Spleen (tissue), 11 donors: Measurements from ENCODE around the gene TREM1. TPM values are rescaled to one million over a fixed set of nuclear protein-coding genes. Genes with fewer than 3 reads are reported as not detected.

Source experiments
- DNase-seq: peaks from one replicate; pipeline ENCODE4 v3.0.0-alpha.2; 2020
- H3K27ac ChIP-seq, 8 donors: fragments of 200-600 bp; sonication (generic) in 7 of 8; 1 replicate in 4 of 8; 2 replicates in 4 of 8; pipeline versions ENCODE4 v1.5.0 to v1.8.0; 2016 to 2021; ENCODE audit warnings: inconsistent platforms in 4 of 8, mild to moderate bottlenecking in 4 of 8, moderate library complexity in 1 of 8
- H3K27me3 ChIP-seq, 7 donors: fragments of 200-600 bp; sonication (generic) in 6 of 7; replicated peaks in 1 of 7; 1 replicate in 4 of 7; 2 replicates in 3 of 7; pipeline versions ENCODE4 v1.5.0 to v1.8.0; 2016 to 2021; ENCODE audit warnings: inconsistent platforms in 3 of 7, mild to moderate bottlenecking in 1 of 7
- H3K36me3 ChIP-seq, 6 donors: fragments of 200-600 bp; sonication (generic) in 5 of 6; 1 replicate in 4 of 6; 2 replicates in 2 of 6; pipeline versions ENCODE4 v1.5.0 to v1.8.0; 2016 to 2021; ENCODE audit warnings: inconsistent platforms in 2 of 6
- H3K4me1 ChIP-seq, 6 donors: fragments of 200-600 bp; sonication (generic) in 5 of 6; 1 replicate in 3 of 6; 2 replicates in 3 of 6; pipeline versions ENCODE4 v1.5.0 to v1.8.0; 2016 to 2021; ENCODE audit warnings: inconsistent platforms in 3 of 6
- H3K4me3 ChIP-seq, 8 donors: fragments of 200-600 bp; sonication (generic) in 7 of 8; 1 replicate in 4 of 8; 2 replicates in 4 of 8; pipeline versions ENCODE4 v1.5.0 to v1.8.0; 2016 to 2021; ENCODE audit warnings: inconsistent platforms in 4 of 8, mild to moderate bottlenecking in 4 of 8, moderate library complexity in 2 of 8
- H3K9me3 ChIP-seq, 8 donors: fragments of 200-600 bp; sonication (generic) in 7 of 8; 1 replicate in 4 of 8; 2 replicates in 4 of 8; pipeline versions ENCODE4 v1.5.0 to v1.8.0; 2016 to 2021; ENCODE audit warnings: inconsistent platforms in 4 of 8
- POLR2A ChIP-seq, 3 donors: fragments of 450-650 bp; IDR thresholded peaks; one replicate each; pipeline ENCODE4 v1.5.1; 2017; ENCODE audit warnings: antibody characterized with exemption in 3 of 3, mild to moderate bottlenecking in 1 of 3
- POLR2AphosphoS5 ChIP-seq, 3 donors: sonication (generic); formaldehyde crosslinking; IDR thresholded peaks; one replicate each; pipeline ENCODE4 v1.5.1; 2017; ENCODE audit warnings: antibody characterized with exemption in 3 of 3
- WGBS, 5 donors: extraction: QIAGEN DNeasy Blood & Tissue Kit in 3 of 5; methylation state at CpG; one replicate each; pipeline versions ENCODE4 v1.1.5 to v1.1.7; 2013 to 2018; 5-methylcytosine and 5-hydroxymethylcytosine counted together
- intact Hi-C: fragments of 100-400 bp; cut with DNase I; formaldehyde crosslinking; loops from one replicate; pipeline ENCODE4 v1.15.0; 2023; ENCODE audit warnings: low total_unique reads
- polyA plus RNA-seq, 3 donors: library from polyadenylated mRNA; stranded (reverse); fragments of 200-250 nt; gene quantifications; one replicate each; pipeline ENCODE4 v1.2.1, GENCODE V29; 2013
- total RNA-seq, 7 donors: library from RNA; depleted of rRNA in 3 of 7; stranded (reverse); fragments of >200 nt in 3 of 7; fragmentation: NEBNext Ultra II Directional in 4 of 7; extraction: Animal tissue kit (Norgen Biotek cat#: 25700) in 4 of 7; gene quantifications; one replicate each; pipeline versions ENCODE4 v1.1.0 to v1.2.1, GENCODE V29; 2016 to 2021
- TF ChIP-seq, protein P1 (sequence below), 11 experiments: fragments of 200-600 bp in 7 of 11; fragments of 450-650 bp in 4 of 11; sonication (generic) in 4 of 11; IDR thresholded peaks in 8 of 11; conservative IDR thresholded peaks in 3 of 11; 1 replicate in 7 of 11; 2 replicates in 4 of 11; pipeline versions ENCODE4 v1.4.0 to v1.8.0; 2016 to 2021; ENCODE audit warnings: antibody characterized with exemption in 11 of 11, inconsistent platforms in 4 of 11, mild to moderate bottlenecking in 1 of 11
- donor health status: healthy with polysubstance abuse.
- donor health status: DM: no; HTN: no; CAD: no; lungs with moderate emphysema.
- donor health status: DM: no; HTN: no; CAD: no.
- donor health status: Bipolar disorder and iron deficiency.
- donor health status: healthy.
- donor health status: DM: no; HTN: no; CAD: no.
- donor health status: DM: yes; HTN: yes; CAD: no.

TREM1 gene
- total and polyA plus RNA-seq, 10 donors, result 0.64 to 51.9 (median 19.5) TPM

DNA sequence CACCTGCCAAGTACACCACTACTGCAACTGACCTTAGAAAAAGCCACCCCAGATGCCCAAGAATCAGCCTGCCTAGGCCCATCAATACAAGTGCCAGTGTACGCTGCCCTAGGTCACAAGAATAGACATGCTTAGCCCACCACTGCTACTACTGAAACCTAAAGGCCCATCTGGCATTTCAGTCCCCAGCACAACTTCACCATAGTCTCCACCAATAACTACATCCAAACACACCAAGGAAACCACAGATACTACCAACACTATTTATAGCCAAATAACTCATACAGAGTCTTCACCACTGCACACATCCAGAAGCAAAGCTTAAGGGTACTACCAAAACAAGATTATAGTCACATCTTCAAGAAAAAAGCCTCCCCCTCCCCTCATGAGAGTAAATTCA is 30.1 kb downstream of the TREM1 start:
- no peak for DNase-seq
- Histone ChIP-seq H3K4me3 (no peak overlapping the region), H3K9me3 (peaks cover 0 to 27% (median 15%) of the 10 kb centered on the region in 8 donors), H3K27ac (no peak overlapping the region), H3K36me3 (no peaks in the 10 kb centered on the region), H3K4me1 (peaks cover 0 to 30% (median 9%) of the 10 kb centered on the region in 6 donors), H3K27me3 (peaks cover 0 to 3% (median 0%) of the 10 kb centered on the region in 7 donors)
- WGBS, 5 donors, result 67 to 100% (median 97%) methylated on average over 1 of the region's 1 CpG
- intact Hi-C loops, result no loop called here
- TF ChIP-seq POLR2A (IDR thresholded peaks at IDR 0.05) (no peak), POLR2AphosphoS5 (IDR thresholded peaks at IDR 0.05) (no peak)
- TF ChIP-seq, protein P1, sequence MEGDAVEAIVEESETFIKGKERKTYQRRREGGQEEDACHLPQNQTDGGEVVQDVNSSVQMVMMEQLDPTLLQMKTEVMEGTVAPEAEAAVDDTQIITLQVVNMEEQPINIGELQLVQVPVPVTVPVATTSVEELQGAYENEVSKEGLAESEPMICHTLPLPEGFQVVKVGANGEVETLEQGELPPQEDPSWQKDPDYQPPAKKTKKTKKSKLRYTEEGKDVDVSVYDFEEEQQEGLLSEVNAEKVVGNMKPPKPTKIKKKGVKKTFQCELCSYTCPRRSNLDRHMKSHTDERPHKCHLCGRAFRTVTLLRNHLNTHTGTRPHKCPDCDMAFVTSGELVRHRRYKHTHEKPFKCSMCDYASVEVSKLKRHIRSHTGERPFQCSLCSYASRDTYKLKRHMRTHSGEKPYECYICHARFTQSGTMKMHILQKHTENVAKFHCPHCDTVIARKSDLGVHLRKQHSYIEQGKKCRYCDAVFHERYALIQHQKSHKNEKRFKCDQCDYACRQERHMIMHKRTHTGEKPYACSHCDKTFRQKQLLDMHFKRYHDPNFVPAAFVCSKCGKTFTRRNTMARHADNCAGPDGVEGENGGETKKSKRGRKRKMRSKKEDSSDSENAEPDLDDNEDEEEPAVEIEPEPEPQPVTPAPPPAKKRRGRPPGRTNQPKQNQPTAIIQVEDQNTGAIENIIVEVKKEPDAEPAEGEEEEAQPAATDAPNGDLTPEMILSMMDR (IDR thresholded peaks at IDR 0.05 in 8 of 11, conservative IDR thresholded peaks at IDR 0.05 in 3 of 11), result no peak

DNA sequence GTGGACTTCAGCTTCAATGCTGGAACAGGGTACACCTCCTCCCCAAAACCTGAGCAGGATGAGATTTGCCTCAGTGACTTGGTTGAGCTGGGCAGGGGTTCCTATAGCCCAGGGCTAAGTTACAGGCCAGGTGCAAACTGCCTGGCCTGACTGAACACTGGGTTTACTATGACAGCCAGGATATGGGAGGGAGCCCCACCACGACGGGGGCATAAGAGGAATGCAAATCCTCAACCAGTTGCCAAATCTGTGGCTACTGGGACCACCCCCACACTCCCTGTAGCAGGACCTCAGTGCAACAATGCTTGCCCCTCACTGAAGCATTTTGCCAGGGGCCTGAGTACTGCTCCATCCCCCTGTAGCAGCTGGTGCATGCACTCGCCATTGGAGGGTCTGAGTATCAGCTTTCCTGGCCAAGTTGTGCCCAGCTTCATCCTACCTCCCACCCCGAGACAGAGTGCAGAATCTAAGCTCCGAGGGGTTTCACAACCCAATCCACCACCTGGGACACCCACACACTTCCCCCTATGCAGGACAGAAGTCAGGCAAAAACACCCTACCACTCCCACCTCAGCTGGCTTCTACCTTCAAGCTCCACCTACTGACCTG is 30.7 kb downstream of the TREM1 start:
- Histone ChIP-seq H3K27me3 (peaks cover 0 to 3% (median 0%) of the 10 kb centered on the region in 7 donors), H3K27ac (no peak overlapping the region), H3K9me3 (peaks cover 0 to 20% (median 9%) of the 10 kb centered on the region in 8 donors), H3K36me3 (no peaks in the 10 kb centered on the region), H3K4me1 (peaks cover 0 to 30% (median 9%) of the 10 kb centered on the region in 6 donors), H3K4me3 (no peak overlapping the region)
- no peak for TF ChIP-seq POLR2AphosphoS5 (IDR thresholded peaks at IDR 0.05)
- no peak for TF ChIP-seq POLR2A (IDR thresholded peaks at IDR 0.05)
- TF ChIP-seq, protein P1 (IDR thresholded peaks at IDR 0.05 in 8 of 11, conservative IDR thresholded peaks at IDR 0.05 in 3 of 11), result no peak
- intact Hi-C loops, result no loop called here
- WGBS, 5 donors, result 57 to 76% (median 73%) methylated on average over 4 to 5 of the region's 5 CpGs
- no peak for DNase-seq

DNA sequence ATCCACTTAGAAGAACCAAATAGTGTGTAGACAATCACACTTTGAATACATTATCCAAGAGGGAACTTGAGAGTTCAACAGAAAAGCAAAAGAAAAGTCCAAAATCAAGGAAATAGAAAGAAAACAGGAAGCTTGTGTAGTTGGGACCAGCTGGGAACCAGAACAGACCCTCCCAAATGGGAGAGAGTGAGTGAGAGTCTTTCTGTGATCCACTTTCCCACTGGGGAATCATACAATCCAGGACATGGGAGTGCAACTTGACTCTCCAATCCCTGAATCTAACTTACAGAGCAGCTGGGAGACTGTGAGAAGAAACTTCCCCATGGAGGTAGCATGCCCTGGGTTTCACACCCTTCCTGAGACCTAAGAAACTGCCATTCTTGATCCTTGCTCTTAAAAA is 31.4 kb downstream of the TREM1 start:
- TF ChIP-seq, protein P1 (IDR thresholded peaks at IDR 0.05 in 8 of 11, conservative IDR thresholded peaks at IDR 0.05 in 3 of 11), result no peak
- no peak for TF ChIP-seq POLR2AphosphoS5 (IDR thresholded peaks at IDR 0.05)
- no peak for TF ChIP-seq POLR2A (IDR thresholded peaks at IDR 0.05)
- intact Hi-C loops, result no loop called here
- DNase-seq, result no peak
- Histone ChIP-seq H3K4me3 (no peak overlapping the region), H3K27me3 (peaks cover 0 to 9% (median 0%) of the 10 kb centered on the region in 7 donors), H3K9me3 (peaks cover 0 to 14% (median 3%) of the 10 kb centered on the region in 8 donors), H3K27ac (no peak overlapping the region), H3K4me1 (peaks cover 0 to 30% (median 9%) of the 10 kb centered on the region in 6 donors), H3K36me3 (no peaks in the 10 kb centered on the region)

DNA sequence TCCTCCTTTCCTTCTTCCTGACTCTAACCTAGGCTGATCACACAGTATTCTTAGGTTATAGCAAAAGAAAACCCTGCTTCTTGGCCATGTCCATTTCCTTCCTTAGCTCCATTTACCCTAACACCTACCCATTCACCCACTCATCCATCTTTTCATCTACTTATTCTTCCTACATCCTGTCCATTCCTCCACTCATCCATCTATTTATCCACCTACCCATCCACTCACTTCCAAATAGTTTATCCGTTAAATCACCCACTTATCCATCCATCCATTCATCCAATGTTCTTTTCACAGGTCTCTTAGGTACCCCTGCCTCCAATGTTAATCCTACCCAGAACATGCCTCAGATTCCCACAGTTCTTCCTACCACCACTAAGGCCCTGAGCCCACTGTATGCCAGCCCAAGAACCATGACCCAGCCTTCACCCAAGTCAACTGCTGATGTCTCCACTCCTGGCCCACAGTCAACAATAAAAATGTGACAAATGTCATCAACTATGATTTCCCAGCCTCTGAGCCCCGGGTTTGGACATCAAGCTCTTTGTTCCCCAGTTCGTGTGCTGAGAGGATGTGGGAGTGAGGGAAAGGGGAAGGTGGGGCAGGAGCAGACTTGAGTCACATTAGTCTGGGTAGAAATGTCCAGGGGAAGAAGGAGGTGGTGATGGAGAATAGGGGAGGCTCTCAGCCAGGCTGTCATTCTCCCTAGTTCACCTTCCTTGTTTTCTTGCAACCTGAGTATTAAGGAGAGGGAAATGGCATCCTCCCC is 33.9 kb downstream of the TREM1 start:
- Histone ChIP-seq H3K36me3 (no peaks in the 10 kb centered on the region), H3K9me3 (no peaks in the 10 kb centered on the region), H3K27me3 (peaks cover 0 to 11% (median 0%) of the 10 kb centered on the region in 7 donors), H3K27ac (no peak overlapping the region), H3K4me1 (peaks cover 0 to 24% (median 5%) of the 10 kb centered on the region in 6 donors), H3K4me3 (no peak overlapping the region)
- DNase-seq, result no peak
- intact Hi-C loops, result no loop called here
- TF ChIP-seq POLR2A (IDR thresholded peaks at IDR 0.05) (no peak), POLR2AphosphoS5 (IDR thresholded peaks at IDR 0.05) (no peak)
- TF ChIP-seq, protein P1 (IDR thresholded peaks at IDR 0.05 in 8 of 11, conservative IDR thresholded peaks at IDR 0.05 in 3 of 11), result no peak
- 53 to 75% (median 62%) methylated on average over 3 of the region's 3 CpGs for WGBS, 5 donors
